Inflammatory macrophage (primary cell): ENCODE data around the gene CACHD1.
"Not testable (repeated sequence)": the region's sequence is repeated elsewhere in the genome, so short reads cannot be mapped to it uniquely, and the experiment has no call there.

ENCODE experiments used
- DNase-seq, 2 donors: peaks; one replicate each; pipeline ENCODE4 v3.0.0-alpha.2; 2020 to 2022

CACHD1 gene

GRCh38 chr1:64594446-64594845 lies 124.5 kb downstream of the CACHD1 start:
- DNase-seq: no peak

- DNase-seq: no peak
Measured at GRCh38 chr1:64595871-64596515, 126.1 kb downstream of the CACHD1 start.

- DNase-seq: no peak
Measured at GRCh38 chr1:64597113-64597512, 127.2 kb downstream of the CACHD1 start.

DNA sequence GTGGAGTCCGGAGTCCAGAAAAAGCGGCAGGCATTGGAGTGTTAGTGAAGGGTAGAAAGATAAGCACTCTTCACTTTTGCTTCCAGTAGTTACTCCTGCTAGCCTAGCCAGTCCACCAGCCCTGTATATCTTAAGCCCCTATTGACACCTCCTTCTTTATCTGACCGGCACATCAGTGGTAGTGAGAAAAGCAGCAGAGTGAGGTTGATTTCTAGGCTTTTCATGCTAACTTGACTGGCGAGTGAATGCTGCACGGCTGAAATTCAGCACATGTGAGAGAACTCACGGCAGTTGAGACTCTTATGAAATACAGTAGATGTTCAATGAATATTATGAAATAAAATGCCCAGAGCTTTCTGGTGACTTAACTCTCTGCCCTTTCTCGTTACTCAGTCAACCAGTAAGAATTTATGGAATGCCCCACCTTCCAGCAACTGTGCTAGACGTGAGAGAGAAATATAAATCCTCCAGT lies 128.2 kb downstream of the CACHD1 start:
- no peak for DNase-seq

DNA sequence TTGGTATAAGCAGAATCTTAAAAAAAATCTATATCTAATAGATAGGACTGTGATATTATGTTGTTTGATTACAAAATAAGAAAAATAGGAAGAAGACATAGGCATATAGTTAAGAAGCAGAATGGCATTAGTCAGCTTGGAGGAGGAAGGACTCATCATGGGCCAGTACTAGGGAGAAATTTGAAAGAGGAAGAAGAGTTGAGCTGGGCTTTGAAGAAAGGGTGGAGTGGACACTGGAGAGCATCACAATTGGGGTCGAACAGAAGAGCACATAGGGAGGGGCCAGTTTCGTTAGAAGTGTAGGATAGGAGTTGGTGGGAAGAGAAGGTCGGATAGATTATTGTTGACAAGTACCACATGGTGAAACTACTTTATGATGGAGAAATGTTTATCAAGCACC lies 129.3 kb downstream of the CACHD1 start:
- peak; percentile 6 to 52 for DNase-seq

DNA sequence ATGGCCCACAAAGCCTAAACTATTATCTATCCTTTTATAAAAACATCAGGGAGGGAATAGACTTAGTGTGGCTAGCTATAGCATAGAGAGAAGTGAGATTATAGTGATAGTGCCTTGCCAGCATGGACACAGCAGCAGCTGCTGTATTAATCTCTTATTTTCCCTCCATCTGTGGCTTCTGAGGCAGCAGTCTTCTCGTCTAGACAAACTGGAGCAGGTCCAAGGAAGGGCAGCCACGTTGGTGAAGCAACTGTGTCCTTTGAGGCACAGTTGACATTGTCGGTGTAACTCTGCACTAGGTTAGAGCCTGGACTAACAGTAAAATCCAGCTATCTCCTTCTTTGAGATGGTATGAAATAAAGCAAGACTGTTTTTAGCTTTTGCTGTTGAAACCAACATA lies 131.3 kb downstream of the CACHD1 start:
- no peak for DNase-seq

GRCh38 chr1:64608005-64608650 lies 138.2 kb downstream of the CACHD1 start:
- no peak for DNase-seq

DNA sequence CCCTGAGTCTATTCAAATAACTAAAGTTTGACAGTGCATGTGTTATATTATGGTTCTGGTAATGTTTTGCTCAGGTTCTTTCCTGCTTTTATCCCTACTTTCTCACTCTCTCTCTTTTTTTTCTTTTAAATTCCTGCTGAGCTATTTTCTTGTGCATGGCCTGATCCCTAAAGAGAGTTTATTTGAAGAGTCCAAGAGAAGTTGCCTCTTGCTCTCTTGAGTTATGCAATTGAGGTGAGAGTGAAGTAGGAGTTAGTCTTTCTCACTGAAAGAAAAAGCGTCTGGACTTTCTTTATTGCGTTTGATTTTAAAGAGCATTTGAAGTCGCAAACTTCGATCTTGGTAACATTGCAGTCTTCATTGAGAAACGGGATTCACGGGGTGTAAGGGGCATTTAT lies 138.7 kb downstream of the CACHD1 start:
- no peak for DNase-seq

GRCh38 chr1:64610950-64611349 lies 141.0 kb downstream of the CACHD1 start:
- not testable (repeated sequence) for DNase-seq

- DNase-seq: peak; percentile 3 to 29
Measured at GRCh38 chr1:64616039-64616438, 146.1 kb downstream of the CACHD1 start.

- no peak for DNase-seq
Measured at GRCh38 chr1:64623750-64624191, 153.8 kb downstream of the CACHD1 start.

- no peak for DNase-seq
Measured at GRCh38 chr1:64624218-64624713, 154.3 kb downstream of the CACHD1 start.

DNA sequence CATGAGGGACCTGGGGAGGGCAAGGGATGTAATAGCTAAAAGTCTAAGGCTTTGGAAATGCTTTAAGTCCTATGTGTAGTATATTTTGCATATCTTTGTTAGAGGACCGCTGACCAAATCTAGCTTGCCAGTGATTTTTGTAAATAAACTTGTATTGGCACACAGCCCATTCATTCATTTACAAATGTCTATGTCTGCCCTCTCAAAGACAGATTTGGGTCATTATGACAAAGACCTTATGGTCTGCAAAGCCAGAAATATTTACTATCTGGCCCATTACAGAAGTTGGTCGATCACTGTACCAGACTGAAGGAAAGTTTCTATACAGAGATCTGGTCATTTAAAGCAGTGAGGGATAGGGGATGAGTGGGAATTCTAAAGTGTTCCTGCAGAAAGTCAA lies 154.9 kb downstream of the CACHD1 start:
- no peak for DNase-seq

DNA sequence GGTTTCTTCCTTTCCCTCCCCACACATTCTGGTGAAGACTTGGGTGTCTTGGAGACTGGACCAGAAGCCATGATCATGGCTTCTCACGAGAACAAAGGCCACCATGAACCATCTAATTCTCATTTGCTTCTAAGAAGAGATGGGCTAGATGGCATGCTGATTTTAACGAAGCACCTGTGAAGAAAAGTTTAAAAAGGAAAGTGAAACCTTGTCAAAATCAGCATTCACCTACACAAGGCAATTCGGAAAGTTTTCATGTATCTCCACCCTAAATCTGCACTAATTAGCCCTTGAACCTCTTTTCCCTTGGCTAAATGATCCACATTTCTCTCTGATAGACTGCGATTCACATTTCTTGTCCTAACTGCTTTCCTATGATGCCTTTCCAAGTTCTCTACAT lies 160.7 kb downstream of the CACHD1 start:
- DNase-seq: no peak

- DNase-seq: no peak
Measured at GRCh38 chr1:64631346-64632034, 161.6 kb downstream of the CACHD1 start.

GRCh38 chr1:64632936-64633335 lies 163.0 kb downstream of the CACHD1 start:
- DNase-seq: no peak

- DNase-seq: no peak
Measured at GRCh38 chr1:64645735-64646134, 175.8 kb downstream of the CACHD1 start.

GRCh38 chr1:64650411-64650810 lies 180.5 kb downstream of the CACHD1 start:
- no peak for DNase-seq

- no peak for DNase-seq
Measured at GRCh38 chr1:64651841-64652240, 181.9 kb downstream of the CACHD1 start.

DNA sequence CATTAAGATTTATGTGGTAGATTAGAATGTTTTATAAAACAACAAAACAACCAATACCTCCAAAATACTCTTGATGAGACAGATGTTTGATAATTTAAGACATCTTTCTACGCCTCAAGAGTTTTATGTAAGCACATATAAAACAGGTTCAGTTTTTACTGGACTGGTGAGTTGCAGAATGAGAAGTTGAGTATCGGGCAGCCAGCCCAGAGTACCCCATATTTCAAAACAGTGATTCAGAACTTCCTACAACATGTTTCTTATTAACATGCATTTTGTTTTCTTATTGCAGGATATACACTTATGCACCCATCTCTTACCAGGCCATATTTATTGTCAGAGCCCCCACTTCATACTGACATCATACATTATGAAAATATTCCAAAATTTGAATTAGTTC lies 183.5 kb downstream of the CACHD1 start:
- DNase-seq: no peak

- DNase-seq: no peak
Measured at GRCh38 chr1:64654519-64655341, 184.8 kb downstream of the CACHD1 start.

- DNase-seq: no peak
Measured at GRCh38 chr1:64655861-64656260, 185.9 kb downstream of the CACHD1 start.
